H9 (cell line): Measurements from ENCODE around the gene RBM19. TPM values are rescaled to one million over a fixed set of nuclear protein-coding genes. Genes with fewer than 3 reads are reported as not detected.
A peak's percentile ranks its signal among the peaks of the same experiment; 100 is the strongest.

ENCODE experiments used
- DNase-seq: peaks from one replicate; pipeline ENCODE4 v3.0.0-alpha.2; 2017
- H2AFZ ChIP-seq: one replicate; pipeline ENCODE4 v1.6.1; 2013; ENCODE audit warnings: mild to moderate bottlenecking, low read length, control low read depth, moderate library complexity
- H2AK5ac ChIP-seq: 2 replicates; pipeline ENCODE4 v1.6.1; 2013; ENCODE audit warnings: low read length, control low read depth, mixed read lengths; ENCODE audit not compliant: insufficient read length
- H2BK120ac ChIP-seq: one replicate; pipeline ENCODE4 v1.6.1; 2013; ENCODE audit warnings: low read depth, mild to moderate bottlenecking, low read length, control low read depth, inconsistent platforms; ENCODE audit not compliant: poor library complexity, severe bottlenecking
- H2BK12ac ChIP-seq: 2 replicates; pipeline ENCODE4 v1.6.1; 2013; ENCODE audit warnings: low read length, control low read depth, mixed read lengths, low read depth; ENCODE audit not compliant: insufficient read length
- H2BK15ac ChIP-seq: 2 replicates; pipeline ENCODE4 v1.6.1; 2013; ENCODE audit warnings: low read depth, low read length, control low read depth
- H2BK20ac ChIP-seq: one replicate; pipeline ENCODE4 v1.6.1; 2013; ENCODE audit warnings: low read depth, mild to moderate bottlenecking, low read length, control low read depth, inconsistent platforms; ENCODE audit not compliant: poor library complexity, severe bottlenecking
- H2BK5ac ChIP-seq: 2 replicates; pipeline ENCODE4 v1.6.1; 2013; ENCODE audit warnings: low read length, control low read depth, mixed read lengths; ENCODE audit not compliant: insufficient read length
- H3K14ac ChIP-seq: 2 replicates; pipeline ENCODE4 v1.6.1; 2013; ENCODE audit warnings: low read length, control low read depth; ENCODE audit not compliant: insufficient read depth
- H3K18ac ChIP-seq: 2 replicates; pipeline ENCODE4 v1.6.1; 2013; ENCODE audit warnings: low read depth, mild to moderate bottlenecking, mixed read lengths, low read length, control low read depth; ENCODE audit not compliant: insufficient read length
- H3K23ac ChIP-seq: 2 replicates; pipeline ENCODE4 v1.6.1; 2013; ENCODE audit warnings: low read length, control low read depth, mixed read lengths, low read depth; ENCODE audit not compliant: insufficient read length
- H3K23me2 ChIP-seq: 2 replicates; pipeline ENCODE4 v1.6.1; 2013; ENCODE audit warnings: low read depth, mild to moderate bottlenecking, mixed read lengths, low read length, control low read depth; ENCODE audit not compliant: insufficient read length, poor library complexity, severe bottlenecking
- H3K27ac ChIP-seq: 2 replicates; pipeline ENCODE4 v1.5.1; 2013; ENCODE audit warnings: low read length, control low read depth, mixed read lengths, low read depth; ENCODE audit not compliant: insufficient read length
- H3K27me3 ChIP-seq: 2 replicates; pipeline ENCODE4 v1.6.1; 2013; ENCODE audit warnings: low read length, control low read depth, inconsistent platforms; ENCODE audit not compliant: insufficient read depth
- H3K4ac ChIP-seq: 2 replicates; pipeline ENCODE4 v1.6.1; 2013; ENCODE audit warnings: low read depth, mild to moderate bottlenecking, control low read depth, inconsistent platforms, low read length, moderate library complexity
- H3K4me1 ChIP-seq: 2 replicates; pipeline ENCODE4 v1.6.1; 2013; ENCODE audit warnings: low read length, control low read depth, inconsistent platforms; ENCODE audit not compliant: insufficient read depth
- H3K4me2 ChIP-seq: 2 replicates; pipeline ENCODE4 v1.6.1; 2013; ENCODE audit warnings: low read length, control low read depth, mixed read lengths; ENCODE audit not compliant: insufficient read length, insufficient read depth
- H3K56ac ChIP-seq: 2 replicates; pipeline ENCODE4 v1.6.1; 2013; ENCODE audit warnings: low read depth, mild to moderate bottlenecking, mixed read lengths, low read length, control low read depth; ENCODE audit not compliant: insufficient read length
- H3K79me1 ChIP-seq: 2 replicates; pipeline ENCODE4 v1.6.1; 2013; ENCODE audit warnings: low read depth, mild to moderate bottlenecking, moderate library complexity, low read length, control low read depth, inconsistent platforms; ENCODE audit not compliant: insufficient read depth, poor library complexity, severe bottlenecking
- H3K79me2 ChIP-seq: 2 replicates; pipeline ENCODE4 v1.6.1; 2013; ENCODE audit warnings: low read length, control low read depth, inconsistent platforms; ENCODE audit not compliant: insufficient read depth
- H3K9ac ChIP-seq: 2 replicates; pipeline ENCODE4 v1.6.1; 2013; ENCODE audit warnings: low read length, control low read depth, mixed read lengths; ENCODE audit not compliant: insufficient read length; ENCODE audit errors: extremely low read depth
- H3K9me3 ChIP-seq: one replicate; pipeline ENCODE4 v1.6.1; 2013; ENCODE audit warnings: low read depth, low read length, inconsistent platforms; ENCODE audit not compliant: control insufficient read depth
- H3T11ph ChIP-seq: one replicate; pipeline ENCODE4 v1.6.1; 2013; ENCODE audit warnings: mild to moderate bottlenecking, low read length, control low read depth, inconsistent platforms
- H4K20me1 ChIP-seq: one replicate; pipeline ENCODE4 v1.6.1; 2013; ENCODE audit not compliant: control insufficient read depth, insufficient read length, insufficient read depth
- H4K5ac ChIP-seq: 2 replicates; pipeline ENCODE4 v1.6.1; 2013; ENCODE audit warnings: low read depth, mild to moderate bottlenecking, mixed read lengths, low read length, control low read depth; ENCODE audit not compliant: insufficient read length
- H4K8ac ChIP-seq: replicated peaks from 2 replicates; pipeline ENCODE4 v1.6.1; 2013; ENCODE audit warnings: low read length, control low read depth, mixed read lengths, low read depth; ENCODE audit not compliant: insufficient read length
- H4K91ac ChIP-seq: 2 replicates; pipeline ENCODE4 v1.6.1; 2013; ENCODE audit warnings: low read depth, mild to moderate bottlenecking, moderate library complexity, mixed read lengths, low read length, control low read depth; ENCODE audit not compliant: insufficient read length
- H3K27ac Mint-ChIP-seq, 3 experiments: 2 replicates in 2 of 3; 3 replicates in 1 of 3; pipeline ENCODE4 v1.8.0; 2020 to 2021; ENCODE audit warnings: mixed read lengths in 3 of 3, mild to moderate bottlenecking in 1 of 3, moderate library complexity in 1 of 3
- H3K27me3 Mint-ChIP-seq: 2 replicates; pipeline ENCODE4 v1.8.0; 2021; ENCODE audit warnings: low read depth, mild to moderate bottlenecking, moderate library complexity, mixed read lengths
- H3K36me3 Mint-ChIP-seq, 3 experiments: 2 replicates in 2 of 3; 3 replicates in 1 of 3; pipeline ENCODE4 v1.8.0; 2020 to 2021; ENCODE audit warnings: low read depth in 3 of 3, mixed read lengths in 3 of 3; ENCODE audit not compliant: insufficient read depth in 1 of 3
- H3K4me1 Mint-ChIP-seq, 2 experiments: 2 replicates each; pipeline ENCODE4 v1.8.0; 2020; ENCODE audit warnings: mixed read lengths in 2 of 2
- H3K4me3 Mint-ChIP-seq, 2 experiments: 2 replicates in 1 of 2; 3 replicates in 1 of 2; pipeline ENCODE4 v1.8.0; 2020 to 2021; ENCODE audit warnings: mild to moderate bottlenecking in 2 of 2, mixed read lengths in 2 of 2, moderate library complexity in 1 of 2
- H3K9me3 Mint-ChIP-seq, 2 experiments: 2 replicates in 1 of 2; 3 replicates in 1 of 2; pipeline ENCODE4 v1.8.0; 2020; ENCODE audit warnings: mild to moderate bottlenecking in 2 of 2, mixed read lengths in 2 of 2, moderate library complexity in 1 of 2
- CTCF ChIP-seq: fragments of 200-600 bp; sonication (generic); conservative IDR thresholded peaks from 3 replicates; pipeline ENCODE4 v1.8.0; 2021; ENCODE audit warnings: antibody characterized with exemption, mild to moderate bottlenecking
- WGBS: extraction: QIAGEN DNeasy Blood & Tissue Kit; methylation state at CpG from one replicate; pipeline ENCODE4 v1.1.7; 2013; ENCODE audit warnings: missing lambda C conversion rate, low lambda C conversion rate, mixed read lengths; ENCODE audit not compliant: insufficient read length; ENCODE audit errors: extremely low coverage; 5-methylcytosine and 5-hydroxymethylcytosine counted together
- total RNA-seq: library from RNA; stranded (reverse); gene quantifications from 2 replicates; pipeline ENCODE4 v1.2.1, GENCODE V29; 2021

The RBM19 gene
- total RNA-seq, 1 experiment from 2014 or later: 32.2 TPM

DNA sequence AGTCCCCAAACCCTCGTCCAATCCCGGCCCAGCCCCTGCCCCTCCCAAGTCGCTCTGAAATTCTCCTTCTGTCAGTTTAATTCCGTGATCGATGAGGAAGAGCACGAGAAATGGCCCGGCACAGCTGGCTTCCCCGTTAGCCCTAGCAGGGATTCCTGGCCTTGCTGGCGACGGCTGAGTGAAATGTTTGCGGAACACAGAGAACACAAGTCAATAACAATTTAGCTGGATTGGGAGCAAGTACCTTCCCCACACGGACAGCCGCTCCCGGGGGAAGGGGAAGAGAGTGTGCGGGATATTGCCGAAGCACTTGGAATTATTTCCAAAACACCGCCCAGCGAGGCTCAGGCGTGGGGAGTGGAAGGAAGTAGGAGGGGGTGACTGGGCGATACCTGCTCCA is 134.6 kb downstream of the RBM19 start:
- Histone ChIP-seq H3K4ac (no peak overlapping the region), H3K23ac (no peak overlapping the region), H4K5ac (no peak overlapping the region), H3K23me2 (no peaks in the 10 kb centered on the region), H4K20me1 (no peaks in the 10 kb centered on the region), H3K56ac (no peak overlapping the region), H2BK20ac (no peak overlapping the region), H2BK5ac (no peak overlapping the region), H2AFZ (no peak overlapping the region), H3K79me2 (no peaks in the 10 kb centered on the region), H2BK15ac (no peak overlapping the region), H2BK12ac (no peak overlapping the region), H3K9me3 (no peaks in the 10 kb centered on the region), H2AK5ac (no peak overlapping the region), H3K4me1 (no peaks in the 10 kb centered on the region; the same call in 1 of the 2 replicates), H3K27ac (no peak overlapping the region), H3T11ph (no peak overlapping the region), H3K4me2 (no peak overlapping the region), H3K27me3 (no peaks in the 10 kb centered on the region), H4K91ac (no peak overlapping the region), H3K18ac (no peak overlapping the region), H2BK120ac (no peak overlapping the region), H3K14ac (peak overlapping the region; percentile 63; the same call in 1 of the 2 replicates), H3K79me1 (no peaks in the 10 kb centered on the region), H4K8ac (no peak overlapping the region), H3K9ac (no peak overlapping the region)
- H3K4me1 Mint-ChIP-seq: peaks cover 11 to 34% of the 10 kb centered on the region in 2 experiments
- H3K27ac Mint-ChIP-seq: peak overlapping the region in 2 of 3 experiments; percentile 9 to 83; a peak in 3 of 7 replicates
- WGBS: no CpG with 5 or more reads among the region's 20 CpGs
- no peak for DNase-seq
- H3K27me3 Mint-ChIP-seq: no peaks in the 10 kb centered on the region
- no peaks in the 10 kb centered on the region for H3K9me3 Mint-ChIP-seq
- no peak for TF ChIP-seq CTCF
- H3K36me3 Mint-ChIP-seq: peaks cover 0 to 2% (median 0%) of the 10 kb centered on the region in 3 experiments; a peak in 1 of 7 replicates
- H3K4me3 Mint-ChIP-seq: no peak overlapping the region
